GM19395 (cell line): ENCODE data around the gene TMEM219.
A peak's percentile ranks its signal among the peaks of the same experiment; 100 is the strongest.

Experiments
- ATAC-seq: cut with Tn5 transposase; IDR thresholded peaks from one replicate; pipeline ENCODE4 v1.9.1; 2021; ENCODE audit warnings: mild to moderate bottlenecking, moderate library complexity; ENCODE audit not compliant: unreplicated experiment

The TMEM219 gene

DNA sequence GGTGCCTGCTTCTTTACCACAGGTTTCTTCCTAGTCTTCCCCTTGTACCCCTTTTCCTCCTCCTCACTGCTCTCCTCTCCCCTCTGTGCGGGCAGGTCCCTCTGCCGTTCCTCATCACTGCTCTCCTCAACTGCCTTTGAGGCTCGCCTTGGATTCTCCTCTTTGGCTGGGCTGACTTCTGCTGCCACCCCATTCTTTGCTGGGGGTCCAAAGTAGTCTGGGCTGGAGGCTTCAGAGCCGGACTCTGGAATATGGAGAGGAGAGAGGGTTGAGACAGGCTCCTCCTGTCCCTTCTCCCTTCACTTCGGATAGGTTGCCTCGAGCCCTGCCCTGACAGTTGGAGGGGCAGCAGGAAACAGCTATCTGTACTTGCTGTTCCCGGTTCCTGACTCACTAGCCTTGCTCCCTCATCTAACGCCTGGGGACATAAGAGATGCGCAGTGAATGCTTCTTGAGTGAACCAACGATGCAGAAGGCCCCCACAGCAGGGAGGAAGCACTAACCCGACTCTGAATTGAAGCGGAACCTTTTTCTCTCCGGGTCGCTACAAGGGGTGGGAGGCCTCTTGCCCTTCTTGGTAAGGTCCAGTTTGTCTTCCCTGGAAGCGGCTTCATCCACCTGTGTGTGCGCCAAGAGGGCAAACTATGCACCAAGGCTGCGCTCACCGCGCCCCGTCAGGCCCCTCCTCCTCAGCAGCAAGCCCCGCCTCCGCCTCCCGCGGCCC lies 32.9 kb downstream of the TMEM219 start:
- peak; percentile 41 for ATAC-seq

DNA sequence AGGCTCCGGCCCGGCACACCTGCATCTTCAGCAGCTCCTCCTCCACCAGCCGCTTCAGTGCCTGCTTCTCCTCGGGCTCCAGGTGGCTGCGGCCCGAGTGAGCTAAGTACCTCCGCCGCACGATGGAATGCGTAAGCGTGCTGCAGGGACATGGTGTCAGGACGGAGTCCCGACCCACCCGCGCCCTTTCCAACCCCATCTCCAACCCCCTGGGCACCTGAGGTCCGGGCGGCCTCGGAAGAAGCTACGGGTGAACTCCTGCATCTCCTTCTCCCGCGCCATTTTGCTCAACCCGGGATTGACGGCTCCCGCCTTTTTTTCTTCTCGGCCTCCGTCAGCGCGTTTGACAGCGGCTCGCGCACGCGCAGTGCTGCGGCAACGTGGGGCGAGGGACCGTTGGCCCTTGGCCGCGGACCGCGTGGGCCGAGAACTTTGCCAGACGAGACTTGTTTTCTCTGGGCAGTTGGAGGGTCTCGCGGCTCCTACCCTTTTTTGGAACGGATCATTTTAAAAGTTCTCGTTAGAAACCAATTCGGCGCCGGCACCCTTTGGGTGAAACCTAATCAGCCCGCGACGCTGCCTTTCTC lies 33.5 kb downstream of the TMEM219 start, which contains the start of gene HIRIP3:
TSS of gene HIRIP3 (minus strand) at position 294 of the 587 bp plus-strand sequence. CDS start at position 282, 12 bp downstream.
- peak; percentile 60 for ATAC-seq

DNA sequence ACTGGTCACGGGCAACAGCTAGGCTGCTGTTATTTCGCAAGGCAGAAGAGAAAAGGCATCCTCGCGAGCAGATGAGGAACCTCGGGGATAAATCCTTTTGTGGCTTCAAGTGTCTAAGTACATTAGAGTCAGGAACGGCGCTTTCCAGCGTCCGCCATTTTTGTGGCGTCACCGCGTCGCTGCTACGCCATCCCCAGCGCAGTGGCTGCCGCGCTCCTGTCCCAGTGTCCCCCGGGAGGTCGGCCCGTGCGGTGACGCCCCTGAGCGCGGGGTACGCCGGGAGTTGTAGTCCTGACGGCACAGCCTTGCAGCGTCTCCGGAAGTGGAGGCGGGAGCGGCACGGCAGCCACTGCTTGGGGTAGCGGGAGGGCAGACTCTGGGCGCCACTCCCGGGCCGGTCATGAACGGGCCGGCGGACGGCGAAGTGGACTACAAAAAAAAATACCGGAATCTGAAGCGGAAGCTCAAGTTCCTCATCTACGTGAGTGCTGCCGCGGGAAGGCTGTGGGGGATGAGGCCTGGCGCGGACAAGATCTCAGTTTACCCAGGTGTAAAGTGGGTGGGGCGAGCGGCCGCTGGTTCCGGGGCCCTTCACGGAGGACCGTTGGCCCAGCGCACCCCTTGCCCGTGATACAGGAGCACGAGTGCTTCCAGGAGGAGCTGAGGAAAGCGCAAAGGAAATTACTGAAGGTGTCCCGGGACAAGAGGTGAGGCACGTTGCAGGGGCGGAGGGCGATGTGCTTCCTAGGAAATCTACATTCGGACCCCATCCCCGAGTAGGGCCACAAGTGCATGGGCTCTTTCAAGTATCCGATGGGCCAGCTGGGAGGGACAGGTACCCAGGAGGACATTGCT lies 34.3 kb downstream of the TMEM219 start, which contains the start of gene INO80E:
TSS of gene INO80E (plus strand) at position 331 of the 855 bp plus-strand sequence. CDS start at position 401, 70 bp downstream.
- ATAC-seq = peak; percentile 78

DNA sequence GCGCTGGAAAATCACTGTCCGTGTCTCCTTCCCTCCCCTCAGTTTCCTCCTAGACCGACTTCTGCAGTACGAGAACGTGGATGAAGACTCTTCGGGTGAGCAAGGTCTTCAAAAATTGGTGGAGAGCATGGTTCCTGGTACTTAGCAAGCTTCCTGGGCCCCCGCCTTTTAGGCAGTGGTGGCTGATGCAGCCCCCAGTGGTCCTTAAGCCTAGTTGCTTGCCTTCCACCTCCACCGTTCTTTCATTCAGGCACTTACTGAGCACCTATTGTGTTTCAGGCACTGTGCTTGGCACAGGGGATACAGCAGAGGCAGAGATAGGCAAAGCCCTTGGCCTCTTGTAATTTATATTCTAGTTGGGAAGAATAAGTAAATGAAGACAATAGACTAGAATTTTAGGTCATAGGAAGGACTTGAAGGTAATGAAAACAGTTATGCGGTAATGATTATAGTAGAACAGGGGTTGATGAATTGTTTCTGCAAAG lies 34.9 kb downstream of the TMEM219 start:
- ATAC-seq = no peak

DNA sequence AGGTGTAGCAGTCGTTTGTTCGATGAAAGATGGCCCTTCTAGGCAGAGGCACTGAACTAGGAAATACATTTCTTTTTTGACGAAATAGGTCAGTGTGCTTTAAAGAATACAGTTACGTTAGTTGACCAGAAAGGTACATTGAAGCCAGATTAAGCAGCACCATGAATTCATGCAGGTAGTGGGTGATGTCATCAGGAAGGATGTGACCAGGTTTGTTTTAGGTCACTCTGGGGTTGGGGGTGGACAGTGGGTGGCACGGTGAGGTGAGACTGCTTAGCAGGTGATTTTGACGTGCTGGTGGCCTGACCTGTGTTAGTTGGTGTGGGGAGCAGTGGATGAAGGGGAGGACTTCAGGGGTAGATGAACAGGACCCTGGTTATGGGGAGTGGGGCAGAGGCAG lies 37.7 kb downstream of the TMEM219 start:
- no peak for ATAC-seq

DNA sequence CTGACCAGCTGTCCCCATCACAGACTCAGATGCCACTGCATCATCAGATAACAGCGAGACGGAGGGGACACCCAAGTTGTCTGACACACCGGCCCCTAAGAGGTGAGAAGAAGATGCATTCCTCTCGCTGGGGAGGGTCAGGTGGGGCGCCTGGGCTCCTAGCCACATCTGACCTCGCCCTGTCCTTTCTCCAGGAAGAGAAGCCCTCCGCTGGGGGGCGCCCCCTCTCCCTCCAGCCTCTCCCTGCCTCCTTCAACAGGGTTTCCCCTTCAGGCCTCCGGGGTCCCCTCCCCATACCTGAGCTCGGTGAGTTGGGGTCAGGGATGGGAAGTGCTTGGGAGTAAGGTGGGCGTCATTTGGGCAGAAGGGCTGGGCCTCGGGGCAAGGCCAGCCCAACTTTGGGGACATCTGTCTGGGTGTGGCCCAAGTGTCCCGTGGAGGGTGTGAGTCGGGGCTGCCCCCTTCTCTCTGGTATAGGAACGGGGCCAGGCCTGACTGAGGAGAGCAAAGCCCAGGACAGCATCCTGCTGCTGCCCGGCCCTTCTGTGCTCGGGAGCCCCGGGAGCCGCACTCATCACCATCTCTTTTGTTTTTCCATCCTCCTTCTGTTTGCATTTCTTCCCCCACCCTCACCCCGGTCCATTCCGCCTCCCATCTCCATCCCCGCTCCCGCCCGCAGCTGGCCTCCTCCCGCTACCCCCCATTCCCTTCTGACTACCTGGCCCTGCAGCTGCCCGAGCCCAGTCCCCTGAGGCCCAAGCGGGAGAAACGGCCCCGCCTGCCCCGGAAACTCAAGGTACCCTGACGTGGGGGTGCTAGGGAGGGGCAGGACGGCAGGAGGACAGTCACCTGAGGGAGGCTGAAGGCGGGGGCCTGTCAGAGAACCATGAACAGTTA lies 39.1 kb downstream of the TMEM219 start:
- no peak for ATAC-seq

DNA sequence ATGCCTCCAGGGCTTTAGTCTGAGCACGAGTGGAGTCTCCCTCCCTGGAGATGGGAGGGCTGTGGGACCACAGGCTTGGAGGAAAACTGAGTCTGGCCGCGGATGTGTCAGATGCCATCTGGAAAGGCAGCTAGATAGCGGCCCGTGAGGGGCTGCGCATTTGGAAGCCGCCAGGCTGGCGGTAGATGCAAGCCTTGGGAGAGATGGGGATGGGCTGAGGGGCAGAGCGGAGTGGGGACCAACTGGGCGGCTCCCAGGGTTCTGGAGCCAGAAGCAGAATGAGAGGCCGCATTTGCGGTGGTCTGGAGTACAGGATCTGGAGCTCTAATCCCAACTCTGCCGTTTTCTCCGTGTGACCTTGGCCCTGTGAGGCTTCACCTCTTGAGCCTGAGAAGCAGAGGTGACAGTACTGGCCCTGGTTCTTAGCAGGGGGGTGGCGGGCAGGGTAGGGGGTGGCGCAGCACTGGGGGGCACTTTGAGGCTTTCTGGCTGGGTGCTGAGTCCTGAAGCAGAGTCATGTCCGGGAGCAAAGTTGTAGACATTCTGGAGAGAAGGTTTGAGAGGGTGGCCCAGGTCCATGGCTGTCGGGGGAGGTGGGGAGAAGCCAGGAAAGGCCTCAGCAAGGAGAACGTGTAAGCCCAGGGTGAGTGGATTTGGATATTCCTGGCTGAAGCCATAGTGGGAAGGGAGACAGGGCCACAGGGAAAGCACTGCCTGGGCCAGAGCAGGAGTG lies 40.9 kb downstream of the TMEM219 start:
- ATAC-seq = no peak

DNA sequence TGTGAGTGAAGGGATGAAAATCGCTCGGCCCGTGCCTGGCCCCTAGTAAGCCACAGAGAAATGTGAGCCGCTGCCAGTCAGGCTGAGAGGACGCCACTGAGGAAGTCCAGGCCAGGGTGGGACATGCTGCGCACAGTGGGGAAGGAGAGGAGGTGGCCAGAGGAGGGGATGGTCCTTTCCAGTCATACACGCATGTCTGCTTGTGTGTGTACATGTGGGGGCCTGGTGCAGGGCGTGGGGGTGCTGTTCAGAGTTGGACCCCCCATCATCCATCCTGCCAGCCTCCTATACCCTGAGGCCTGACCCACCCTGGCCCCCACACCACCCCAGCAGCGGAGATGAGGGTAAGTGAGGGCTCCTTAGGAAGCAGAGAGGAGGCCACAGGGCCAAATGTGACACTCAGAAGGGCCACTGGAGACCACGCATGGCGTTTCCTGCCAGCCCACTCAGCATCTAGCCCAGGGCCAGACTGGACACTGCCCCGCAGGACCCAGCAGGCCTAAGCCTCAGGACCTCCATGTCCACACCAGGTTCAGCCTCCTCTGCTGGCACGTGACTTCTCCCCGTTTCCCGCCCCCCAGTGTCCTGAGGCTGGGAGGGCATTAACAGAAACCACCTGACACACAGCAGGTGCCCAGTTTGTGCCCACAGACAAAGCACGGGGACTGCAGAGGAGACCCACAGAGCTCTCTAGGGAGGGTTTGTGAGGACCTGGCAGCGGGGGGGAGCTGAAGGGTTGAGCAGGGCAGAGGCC lies 42.0 kb downstream of the TMEM219 start:
- ATAC-seq = no peak

DNA sequence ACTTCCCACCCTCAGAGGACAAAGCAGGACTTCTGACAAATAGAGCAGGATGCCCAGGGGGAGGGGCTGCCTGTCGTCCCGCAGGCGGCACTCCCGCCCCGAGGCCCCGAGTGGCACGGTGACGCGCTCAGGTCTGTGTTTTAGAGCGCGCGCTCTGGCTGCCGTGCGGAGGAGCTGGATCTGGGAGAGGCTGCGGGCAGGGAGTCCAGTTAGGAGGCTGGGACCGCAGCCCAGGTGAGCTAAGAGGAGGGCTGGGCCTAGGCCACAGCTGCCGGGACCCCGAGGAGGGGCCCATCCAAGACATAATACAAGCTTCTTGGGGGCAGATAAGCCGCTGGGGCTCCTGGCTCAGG lies 42.5 kb downstream of the TMEM219 start:
- ATAC-seq = no peak

DNA sequence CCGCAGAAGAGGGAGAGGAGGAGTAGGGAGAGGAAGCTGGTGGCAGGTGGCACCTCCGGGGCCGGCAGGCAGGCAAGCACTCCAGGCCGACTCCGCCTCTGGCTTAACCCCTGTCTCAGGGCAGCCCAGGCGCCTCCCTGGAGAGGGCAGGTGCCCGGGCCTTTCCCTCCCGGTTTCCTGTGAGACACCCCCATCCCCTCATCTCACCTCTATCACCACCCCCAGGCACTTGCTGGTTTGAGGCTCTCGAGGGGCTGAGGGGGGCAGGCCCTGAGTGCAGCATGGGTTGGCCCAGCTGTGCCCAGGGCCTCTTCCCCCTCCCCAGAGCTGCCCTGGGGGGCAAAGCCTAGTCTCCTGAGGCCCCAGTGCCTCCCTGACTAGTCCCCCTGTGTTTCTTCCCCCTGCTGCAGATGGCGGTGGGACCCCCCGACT lies 42.9 kb downstream of the TMEM219 start:
- no peak for ATAC-seq

DNA sequence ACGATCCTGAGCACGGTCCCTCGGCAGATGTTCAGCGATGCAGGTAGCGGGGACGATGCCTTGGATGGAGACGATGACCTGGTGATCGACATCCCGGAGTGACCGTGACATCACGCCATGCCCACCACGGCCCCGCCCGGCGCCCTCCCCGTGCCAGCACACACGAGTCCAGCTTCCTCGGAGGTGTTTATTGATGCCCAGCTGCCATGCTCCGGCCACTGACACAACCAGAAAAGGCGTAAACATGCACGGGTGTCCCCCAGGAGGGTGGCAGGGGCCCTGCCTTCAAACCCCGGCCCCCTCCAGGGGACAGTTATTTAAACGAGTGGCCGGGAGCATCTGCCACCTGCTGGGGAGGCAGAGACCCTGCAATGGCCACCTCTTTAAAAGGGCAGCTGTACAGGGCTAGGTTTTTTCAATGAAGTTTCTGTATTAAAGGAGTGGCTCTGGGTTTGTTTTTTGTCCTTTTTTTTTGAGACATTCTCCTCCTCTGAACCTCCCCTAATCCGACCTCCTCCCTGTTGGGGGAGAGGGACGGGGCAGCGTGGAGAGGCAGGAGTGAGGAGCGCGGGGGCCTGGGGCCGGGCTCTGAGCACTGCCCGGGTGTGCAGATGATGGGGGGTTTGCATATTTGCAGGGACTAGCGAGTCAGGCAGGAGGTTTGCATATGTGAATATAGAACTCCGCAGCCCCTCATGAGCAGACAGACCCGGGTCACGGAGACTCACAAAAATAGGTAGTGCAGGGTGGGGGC lies 43.6 kb downstream of the TMEM219 start:
- no peak for ATAC-seq

DNA sequence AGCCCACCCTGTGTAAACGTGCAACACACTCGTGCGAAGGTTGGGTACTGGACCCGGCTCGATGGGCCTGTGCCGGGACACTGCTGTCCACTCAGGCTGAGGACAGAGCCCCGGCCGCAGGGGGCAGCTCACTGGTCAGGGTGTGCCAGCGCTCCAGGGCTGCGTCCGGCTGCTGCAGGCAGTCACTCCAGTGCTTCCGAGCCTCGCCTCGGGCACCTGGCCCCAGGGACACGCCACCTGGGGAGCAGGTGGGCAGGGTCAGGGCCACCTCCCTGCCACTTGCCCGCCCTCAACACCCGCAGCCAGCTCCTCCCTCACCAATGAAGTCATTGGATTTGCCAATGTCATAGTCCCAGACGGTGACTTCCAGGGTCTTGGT lies 44.2 kb downstream of the TMEM219 start:
- no peak for ATAC-seq

DNA sequence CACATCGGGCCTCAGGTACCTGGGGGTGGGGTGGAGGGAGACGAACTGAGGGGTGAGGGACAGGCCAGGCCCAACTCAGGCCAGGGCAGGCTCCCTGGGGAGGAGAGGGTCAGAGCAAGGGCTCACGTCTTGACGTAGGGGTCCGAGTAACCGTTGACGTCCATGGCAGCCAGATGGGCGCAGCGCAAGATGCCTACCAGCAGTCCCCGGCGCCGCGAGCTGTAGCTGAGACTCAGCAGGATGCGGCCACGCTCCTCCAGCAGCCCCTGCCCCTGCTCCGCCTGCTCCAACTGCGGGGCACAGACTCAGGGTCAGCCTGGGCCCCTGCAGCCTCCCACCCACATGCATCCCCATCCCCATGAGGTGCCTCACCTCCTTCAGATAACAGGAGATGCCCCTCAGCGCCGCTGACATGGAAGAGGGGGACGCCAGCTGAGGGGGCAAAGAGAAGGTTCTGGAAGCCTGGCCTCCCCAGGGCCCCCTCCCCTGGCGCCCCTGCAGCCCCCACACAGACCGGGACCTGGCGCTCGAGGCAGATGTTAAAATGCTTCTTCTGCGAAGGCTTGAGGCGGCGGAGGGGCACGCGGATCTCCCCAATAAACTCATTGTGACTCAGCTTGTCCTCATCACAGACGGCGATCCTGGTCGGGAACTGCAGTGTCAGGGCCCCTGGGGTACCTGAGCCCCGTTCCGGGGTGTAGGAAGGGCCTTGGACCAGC lies 44.9 kb downstream of the TMEM219 start:
- no peak for ATAC-seq

DNA sequence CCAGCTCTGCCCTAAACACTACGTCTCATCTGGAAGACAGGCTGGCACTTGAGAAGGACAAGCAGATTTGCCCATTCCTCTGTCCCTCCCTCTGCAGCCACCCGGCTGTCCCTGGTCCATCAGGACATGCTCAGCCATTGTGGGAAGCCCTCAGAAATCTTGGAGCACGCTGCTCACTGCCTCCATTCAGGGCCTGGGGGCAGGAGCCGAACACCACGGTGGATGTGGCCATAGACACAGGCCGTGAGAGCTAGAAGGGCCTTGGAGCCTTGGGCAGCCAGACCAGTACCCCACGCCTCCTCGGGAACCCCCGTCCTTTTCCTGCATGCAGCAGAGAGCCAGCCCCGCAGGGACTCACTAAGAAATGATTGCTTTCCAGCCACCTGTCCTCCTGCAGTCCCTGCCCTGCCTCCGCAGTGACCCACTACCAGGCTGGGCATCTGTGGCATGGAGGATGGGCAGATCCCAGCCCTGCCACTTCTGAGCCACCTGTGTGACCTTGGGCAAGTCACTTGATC lies 45.6 kb downstream of the TMEM219 start:
- no peak for ATAC-seq

DNA sequence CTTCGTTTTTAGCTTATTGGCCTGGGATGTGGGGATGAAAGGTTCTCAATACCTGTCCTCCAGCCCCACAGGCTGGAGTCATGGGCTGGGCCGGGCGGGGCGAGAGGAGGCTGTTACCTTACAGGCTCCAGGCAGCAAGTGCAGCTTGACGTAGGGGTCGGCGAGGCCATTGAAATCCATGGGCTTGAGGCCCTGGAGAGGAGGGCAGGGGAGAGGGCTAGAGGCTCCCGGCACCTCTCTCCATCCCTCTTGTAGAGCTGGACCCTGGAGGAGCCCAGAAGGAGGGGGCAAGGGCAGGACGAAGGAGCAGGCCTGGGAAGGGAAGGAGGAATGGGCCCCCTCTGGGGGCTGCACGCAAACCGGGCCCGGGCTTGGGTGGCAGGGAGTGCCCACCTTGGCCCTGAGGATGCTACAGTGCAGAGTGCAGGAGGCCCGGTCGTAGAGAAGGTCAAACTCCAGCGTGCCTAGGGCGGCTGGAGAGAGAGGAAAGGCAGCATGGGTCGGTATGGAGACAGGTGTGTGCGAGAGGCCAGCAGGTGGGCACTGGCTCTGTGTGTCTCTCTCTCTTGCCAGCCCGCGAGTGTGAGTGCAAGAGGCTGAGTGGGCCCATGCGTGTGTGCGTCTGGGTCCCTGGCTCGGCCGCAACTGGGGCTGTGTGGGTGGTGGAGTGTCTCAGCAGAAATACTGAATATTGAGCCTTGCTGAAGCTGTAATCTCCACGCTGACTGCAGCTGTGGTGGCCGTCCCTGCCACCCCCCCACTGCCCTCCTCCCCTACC lies 47.4 kb downstream of the TMEM219 start:
- ATAC-seq = no peak

DNA sequence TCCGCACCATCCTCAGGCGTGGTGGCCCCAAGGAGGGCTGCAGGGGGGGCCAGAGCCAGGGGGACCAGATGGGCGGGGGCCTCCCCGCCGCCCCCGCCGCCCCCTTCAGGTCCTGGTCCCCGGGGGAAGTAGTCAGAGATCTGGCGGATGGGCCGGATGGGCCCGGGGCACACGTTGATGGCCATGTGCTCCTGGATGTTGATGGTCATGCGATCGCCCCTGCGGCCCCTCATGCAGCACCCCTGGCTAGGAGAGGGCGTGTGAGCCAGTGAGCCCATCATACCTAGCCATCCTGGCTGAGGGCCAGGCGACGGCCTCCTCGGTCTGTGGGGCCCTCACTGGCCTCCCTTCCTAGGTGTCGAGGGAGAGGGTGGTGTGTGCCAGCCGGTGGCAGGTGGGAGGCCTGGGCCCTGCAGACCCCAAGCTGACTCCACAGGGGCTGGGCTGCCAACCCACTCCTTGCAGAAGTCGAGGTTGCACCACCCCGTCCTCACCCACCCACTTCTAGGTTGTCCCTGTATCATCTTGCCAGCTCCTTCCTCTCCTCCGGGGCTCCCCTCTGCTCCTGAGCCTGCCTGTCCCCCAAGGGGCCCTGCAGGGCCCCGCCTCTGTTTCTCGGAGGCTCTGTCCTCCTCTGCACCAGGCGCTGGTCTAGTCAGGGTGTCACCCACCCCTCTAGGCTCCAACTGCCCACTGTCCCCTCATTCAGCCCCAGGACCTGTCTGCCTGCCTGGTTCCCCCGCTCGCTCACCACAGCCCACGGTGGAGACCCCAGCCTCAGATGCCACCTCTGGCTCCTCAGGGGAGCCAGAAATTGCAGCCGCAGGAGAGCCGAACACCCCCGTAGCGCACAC lies 48.3 kb downstream of the TMEM219 start:
- no peak for ATAC-seq
